ENCODE measurements around the gene ITGAX.

The ITGAX gene

DNA sequence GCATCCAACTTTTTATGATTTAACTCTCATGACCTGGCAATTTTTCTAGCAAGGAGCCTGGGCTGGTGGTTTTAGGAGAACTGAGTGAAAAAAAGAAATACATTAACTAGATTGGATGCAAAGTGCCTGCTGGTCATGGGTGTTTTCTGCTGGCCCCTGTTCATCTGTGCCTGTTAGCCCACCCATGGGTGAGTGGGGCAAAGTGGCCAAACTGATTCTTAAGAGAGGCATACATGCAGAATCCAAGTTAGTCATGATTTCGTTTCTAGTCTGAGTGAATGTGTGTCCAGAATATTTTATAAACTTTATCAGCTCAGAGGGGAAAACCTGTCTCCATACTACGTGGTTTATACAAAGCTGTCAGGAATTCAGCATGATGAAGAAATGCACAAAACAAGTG, 33.6 kb downstream of the ITGAX start:
- TF ChIP-seq, protein P1, sequence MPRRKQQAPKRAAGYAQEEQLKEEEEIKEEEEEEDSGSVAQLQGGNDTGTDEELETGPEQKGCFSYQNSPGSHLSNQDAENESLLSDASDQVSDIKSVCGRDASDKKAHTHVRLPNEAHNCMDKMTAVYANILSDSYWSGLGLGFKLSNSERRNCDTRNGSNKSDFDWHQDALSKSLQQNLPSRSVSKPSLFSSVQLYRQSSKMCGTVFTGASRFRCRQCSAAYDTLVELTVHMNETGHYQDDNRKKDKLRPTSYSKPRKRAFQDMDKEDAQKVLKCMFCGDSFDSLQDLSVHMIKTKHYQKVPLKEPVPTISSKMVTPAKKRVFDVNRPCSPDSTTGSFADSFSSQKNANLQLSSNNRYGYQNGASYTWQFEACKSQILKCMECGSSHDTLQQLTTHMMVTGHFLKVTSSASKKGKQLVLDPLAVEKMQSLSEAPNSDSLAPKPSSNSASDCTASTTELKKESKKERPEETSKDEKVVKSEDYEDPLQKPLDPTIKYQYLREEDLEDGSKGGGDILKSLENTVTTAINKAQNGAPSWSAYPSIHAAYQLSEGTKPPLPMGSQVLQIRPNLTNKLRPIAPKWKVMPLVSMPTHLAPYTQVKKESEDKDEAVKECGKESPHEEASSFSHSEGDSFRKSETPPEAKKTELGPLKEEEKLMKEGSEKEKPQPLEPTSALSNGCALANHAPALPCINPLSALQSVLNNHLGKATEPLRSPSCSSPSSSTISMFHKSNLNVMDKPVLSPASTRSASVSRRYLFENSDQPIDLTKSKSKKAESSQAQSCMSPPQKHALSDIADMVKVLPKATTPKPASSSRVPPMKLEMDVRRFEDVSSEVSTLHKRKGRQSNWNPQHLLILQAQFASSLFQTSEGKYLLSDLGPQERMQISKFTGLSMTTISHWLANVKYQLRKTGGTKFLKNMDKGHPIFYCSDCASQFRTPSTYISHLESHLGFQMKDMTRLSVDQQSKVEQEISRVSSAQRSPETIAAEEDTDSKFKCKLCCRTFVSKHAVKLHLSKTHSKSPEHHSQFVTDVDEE (CRISPR knock-in tag; IDR thresholded peaks at IDR 0.05) = no peak
- TF ChIP-seq PPARA (CRISPR knock-in tag; IDR thresholded peaks at IDR 0.05; ENCODE audit: borderline replicate concordance) (no peak), ARNTL (CRISPR knock-in tag; IDR thresholded peaks at IDR 0.05; ENCODE audit: borderline replicate concordance, low read depth) (no peak), GLIS3 (CRISPR knock-in tag; IDR thresholded peaks at IDR 0.05) (no peak), ZFP3 (CRISPR knock-in tag; IDR thresholded peaks at IDR 0.05) (no peak), ZNF565 (CRISPR knock-in tag; conservative IDR thresholded peaks at IDR 0.05; ENCODE audit: low read depth) (no peak), ZFP30 (CRISPR knock-in tag; IDR thresholded peaks at IDR 0.05) (no peak), RARB (CRISPR knock-in tag; IDR thresholded peaks at IDR 0.05) (no peak), ZNF8 (CRISPR knock-in tag; IDR thresholded peaks at IDR 0.05) (no peak), ISL1 (CRISPR knock-in tag; IDR thresholded peaks at IDR 0.05) (no peak), BACH2 (CRISPR knock-in tag; IDR thresholded peaks at IDR 0.05; ENCODE audit: borderline replicate concordance) (no peak), SNAI2 (CRISPR knock-in tag; IDR thresholded peaks at IDR 0.05) (no peak), ESRRG (CRISPR knock-in tag; IDR thresholded peaks at IDR 0.05) (no peak)
- TF ChIP-seq, protein P2, sequence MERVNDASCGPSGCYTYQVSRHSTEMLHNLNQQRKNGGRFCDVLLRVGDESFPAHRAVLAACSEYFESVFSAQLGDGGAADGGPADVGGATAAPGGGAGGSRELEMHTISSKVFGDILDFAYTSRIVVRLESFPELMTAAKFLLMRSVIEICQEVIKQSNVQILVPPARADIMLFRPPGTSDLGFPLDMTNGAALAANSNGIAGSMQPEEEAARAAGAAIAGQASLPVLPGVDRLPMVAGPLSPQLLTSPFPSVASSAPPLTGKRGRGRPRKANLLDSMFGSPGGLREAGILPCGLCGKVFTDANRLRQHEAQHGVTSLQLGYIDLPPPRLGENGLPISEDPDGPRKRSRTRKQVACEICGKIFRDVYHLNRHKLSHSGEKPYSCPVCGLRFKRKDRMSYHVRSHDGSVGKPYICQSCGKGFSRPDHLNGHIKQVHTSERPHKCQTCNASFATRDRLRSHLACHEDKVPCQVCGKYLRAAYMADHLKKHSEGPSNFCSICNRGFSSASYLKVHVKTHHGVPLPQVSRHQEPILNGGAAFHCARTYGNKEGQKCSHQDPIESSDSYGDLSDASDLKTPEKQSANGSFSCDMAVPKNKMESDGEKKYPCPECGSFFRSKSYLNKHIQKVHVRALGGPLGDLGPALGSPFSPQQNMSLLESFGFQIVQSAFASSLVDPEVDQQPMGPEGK (CRISPR knock-in tag; IDR thresholded peaks at IDR 0.05; ENCODE audit: borderline replicate concordance) = no peak
- TF ChIP-seq, protein P3, sequence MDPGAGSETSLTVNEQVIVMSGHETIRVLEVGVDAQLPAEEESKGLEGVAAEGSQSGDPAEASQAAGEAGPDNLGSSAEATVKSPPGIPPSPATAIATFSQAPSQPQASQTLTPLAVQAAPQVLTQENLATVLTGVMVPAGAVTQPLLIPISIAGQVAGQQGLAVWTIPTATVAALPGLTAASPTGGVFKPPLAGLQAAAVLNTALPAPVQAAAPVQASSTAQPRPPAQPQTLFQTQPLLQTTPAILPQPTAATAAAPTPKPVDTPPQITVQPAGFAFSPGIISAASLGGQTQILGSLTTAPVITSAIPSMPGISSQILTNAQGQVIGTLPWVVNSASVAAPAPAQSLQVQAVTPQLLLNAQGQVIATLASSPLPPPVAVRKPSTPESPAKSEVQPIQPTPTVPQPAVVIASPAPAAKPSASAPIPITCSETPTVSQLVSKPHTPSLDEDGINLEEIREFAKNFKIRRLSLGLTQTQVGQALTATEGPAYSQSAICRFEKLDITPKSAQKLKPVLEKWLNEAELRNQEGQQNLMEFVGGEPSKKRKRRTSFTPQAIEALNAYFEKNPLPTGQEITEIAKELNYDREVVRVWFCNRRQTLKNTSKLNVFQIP (CRISPR knock-in tag; IDR thresholded peaks at IDR 0.05; ENCODE audit: borderline replicate concordance, low read depth) = no peak
- ATAC-seq = no peak

DNA sequence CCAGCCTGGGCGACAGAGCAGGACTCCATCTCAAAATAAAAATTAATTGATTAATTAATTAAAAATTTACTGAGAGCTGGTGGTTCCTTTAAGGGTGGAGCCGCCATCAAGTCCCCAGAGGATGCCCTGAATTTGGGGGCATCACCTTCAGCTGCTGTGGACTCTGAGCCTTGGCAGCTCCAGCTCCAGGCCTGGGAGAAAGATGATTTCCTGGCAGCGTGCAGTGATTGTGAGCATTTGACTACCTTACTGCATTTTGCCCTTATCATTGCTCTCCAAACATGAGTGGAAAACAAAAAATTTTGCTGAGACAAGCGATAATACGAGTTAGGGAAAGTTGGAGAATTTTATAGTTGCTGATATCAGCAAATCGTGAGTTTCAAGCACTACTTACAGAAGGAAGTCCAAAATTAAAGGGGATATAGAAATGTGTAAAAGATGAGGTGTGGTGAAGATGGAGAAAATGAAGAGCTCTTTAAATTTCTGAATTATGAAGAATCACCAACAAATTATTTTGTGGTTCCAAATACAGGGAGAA, 35.6 kb downstream of the ITGAX start:
- TF ChIP-seq, protein P2 (CRISPR knock-in tag; IDR thresholded peaks at IDR 0.05; ENCODE audit: borderline replicate concordance) = no peak
- TF ChIP-seq, protein P4, sequence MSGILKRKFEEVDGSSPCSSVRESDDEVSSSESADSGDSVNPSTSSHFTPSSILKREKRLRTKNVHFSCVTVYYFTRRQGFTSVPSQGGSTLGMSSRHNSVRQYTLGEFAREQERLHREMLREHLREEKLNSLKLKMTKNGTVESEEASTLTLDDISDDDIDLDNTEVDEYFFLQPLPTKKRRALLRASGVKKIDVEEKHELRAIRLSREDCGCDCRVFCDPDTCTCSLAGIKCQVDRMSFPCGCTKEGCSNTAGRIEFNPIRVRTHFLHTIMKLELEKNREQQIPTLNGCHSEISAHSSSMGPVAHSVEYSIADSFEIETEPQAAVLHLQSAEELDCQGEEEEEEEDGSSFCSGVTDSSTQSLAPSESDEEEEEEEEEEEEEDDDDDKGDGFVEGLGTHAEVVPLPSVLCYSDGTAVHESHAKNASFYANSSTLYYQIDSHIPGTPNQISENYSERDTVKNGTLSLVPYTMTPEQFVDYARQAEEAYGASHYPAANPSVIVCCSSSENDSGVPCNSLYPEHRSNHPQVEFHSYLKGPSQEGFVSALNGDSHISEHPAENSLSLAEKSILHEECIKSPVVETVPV (CRISPR knock-in tag; IDR thresholded peaks at IDR 0.05) = no peak
- TF ChIP-seq OSR1 (CRISPR knock-in tag; IDR thresholded peaks at IDR 0.05) (no peak), SNAI2 (CRISPR knock-in tag; IDR thresholded peaks at IDR 0.05) (no peak), ZNF70 (CRISPR knock-in tag; IDR thresholded peaks at IDR 0.05) (no peak), ZFP30 (CRISPR knock-in tag; IDR thresholded peaks at IDR 0.05) (no peak), ESRRG (CRISPR knock-in tag; IDR thresholded peaks at IDR 0.05) (no peak), TCF4 (CRISPR knock-in tag; IDR thresholded peaks at IDR 0.05; ENCODE audit: borderline replicate concordance) (no peak), GLIS3 (CRISPR knock-in tag; IDR thresholded peaks at IDR 0.05) (no peak), CSDC2 (CRISPR knock-in tag; IDR thresholded peaks at IDR 0.05) (no peak), PPARA (CRISPR knock-in tag; IDR thresholded peaks at IDR 0.05; ENCODE audit: borderline replicate concordance) (no peak), TOX (CRISPR knock-in tag; IDR thresholded peaks at IDR 0.05; ENCODE audit: borderline replicate concordance) (no peak), ZC3H10 (CRISPR knock-in tag; IDR thresholded peaks at IDR 0.05) (no peak), ARNTL (CRISPR knock-in tag; IDR thresholded peaks at IDR 0.05; ENCODE audit: borderline replicate concordance, low read depth) (no peak), ZNF8 (CRISPR knock-in tag; IDR thresholded peaks at IDR 0.05) (no peak), ISL1 (CRISPR knock-in tag; IDR thresholded peaks at IDR 0.05) (no peak)
- TF ChIP-seq, protein P3 (CRISPR knock-in tag; IDR thresholded peaks at IDR 0.05; ENCODE audit: borderline replicate concordance, low read depth) = no peak
- TF ChIP-seq, protein P5, sequence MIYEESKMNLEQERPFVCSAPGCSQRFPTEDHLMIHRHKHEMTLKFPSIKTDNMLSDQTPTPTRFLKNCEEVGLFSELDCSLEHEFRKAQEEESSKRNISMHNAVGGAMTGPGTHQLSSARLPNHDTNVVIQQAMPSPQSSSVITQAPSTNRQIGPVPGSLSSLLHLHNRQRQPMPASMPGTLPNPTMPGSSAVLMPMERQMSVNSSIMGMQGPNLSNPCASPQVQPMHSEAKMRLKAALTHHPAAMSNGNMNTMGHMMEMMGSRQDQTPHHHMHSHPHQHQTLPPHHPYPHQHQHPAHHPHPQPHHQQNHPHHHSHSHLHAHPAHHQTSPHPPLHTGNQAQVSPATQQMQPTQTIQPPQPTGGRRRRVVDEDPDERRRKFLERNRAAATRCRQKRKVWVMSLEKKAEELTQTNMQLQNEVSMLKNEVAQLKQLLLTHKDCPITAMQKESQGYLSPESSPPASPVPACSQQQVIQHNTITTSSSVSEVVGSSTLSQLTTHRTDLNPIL (CRISPR knock-in tag; IDR thresholded peaks at IDR 0.05; ENCODE audit: low read depth) = no peak
- TF ChIP-seq, protein P1 (CRISPR knock-in tag; IDR thresholded peaks at IDR 0.05) = no peak
- ATAC-seq = no peak
